Suppressor macrophage (primary cell): Measurements from ENCODE around the gene CCDC188.

Source experiments
- DNase-seq, 4 experiments: peaks; one replicate each; pipeline ENCODE4 v3.0.0-alpha.2; 2020 to 2022

Gene CCDC188

GRCh38 chr22:20147237-20147988, 3.4 kb downstream of the CCDC188 start:
- DNase-seq = no peak

- DNase-seq = no peak
These were observed 4.1 kb downstream of the CCDC188 start for GRCh38 chr22:20146777-20147176.

GRCh38 chr22:20145832-20146223, 5.0 kb downstream of the CCDC188 start:
- DNase-seq = no peak

- DNase-seq = no peak
These were observed 5.5 kb downstream of the CCDC188 start for GRCh38 chr22:20145206-20145831.

GRCh38 chr22:20143883-20144665, 6.8 kb downstream of the CCDC188 start:
- DNase-seq = peak in 1 of 4 experiments; percentile 15

- DNase-seq = no peak
These were observed 7.9 kb downstream of the CCDC188 start for GRCh38 chr22:20142711-20143621.

- no peak for DNase-seq
These were observed 9.4 kb downstream of the CCDC188 start for GRCh38 chr22:20141186-20142077.

GRCh38 chr22:20140521-20140964, 10.3 kb downstream of the CCDC188 start:
- no peak for DNase-seq

- no peak for DNase-seq
These were observed 10.8 kb downstream of the CCDC188 start for GRCh38 chr22:20140107-20140445.

GRCh38 chr22:20139391-20140106, 11.3 kb downstream of the CCDC188 start:
- no peak for DNase-seq

GRCh38 chr22:20138868-20139267, 12.0 kb downstream of the CCDC188 start:
- DNase-seq = no peak

- no peak for DNase-seq
These were observed 12.5 kb downstream of the CCDC188 start for GRCh38 chr22:20138417-20138738.

- DNase-seq = peak; percentile 26 to 70 (median 54)
These were observed 13.0 kb downstream of the CCDC188 start for GRCh38 chr22:20137671-20138416.

- DNase-seq = no peak
These were observed 13.7 kb downstream of the CCDC188 start for GRCh38 chr22:20137113-20137512.

- no peak for DNase-seq
These were observed 14.3 kb downstream of the CCDC188 start for GRCh38 chr22:20136603-20136873.

GRCh38 chr22:20135806-20136602, 14.9 kb downstream of the CCDC188 start:
- DNase-seq = no peak

GRCh38 chr22:20135265-20135664, 15.6 kb downstream of the CCDC188 start:
- no peak for DNase-seq

GRCh38 chr22:20133930-20134549, 16.8 kb downstream of the CCDC188 start:
- no peak for DNase-seq

GRCh38 chr22:20132686-20133246, 18.1 kb downstream of the CCDC188 start:
- no peak for DNase-seq
